ENCODE results near the gene PPP1R12A.
A peak's percentile ranks its signal among the peaks of the same experiment; 100 is the strongest.
"Not testable (repeated sequence)": the region's sequence is repeated elsewhere in the genome, so short reads cannot be mapped to it uniquely, and the experiment has no call there.

The PPP1R12A gene

GRCh38 chr12:79784366-79785065, 150.4 kb downstream of the PPP1R12A start:
- peak in 8 of 42 donors; percentile 4 to 44 (median 16) for DNase-seq
- intact Hi-C loops (cut with DNase I): not testable (repeated sequence)

GRCh38 chr12:79782172-79782900, 152.6 kb downstream of the PPP1R12A start:
- intact Hi-C loops (cut with DNase I): no loop called here
- no peak for DNase-seq

- no peak for DNase-seq
- intact Hi-C loops (cut with DNase I): no loop called here
Measured at GRCh38 chr12:79778802-79779448, 156.0 kb downstream of the PPP1R12A start.

- intact Hi-C loops (cut with DNase I): no loop called here
- DNase-seq: no peak
Measured at GRCh38 chr12:79776111-79776510, 158.8 kb downstream of the PPP1R12A start.

GRCh38 chr12:79775355-79776027, 159.4 kb downstream of the PPP1R12A start:
- no peak for DNase-seq
- intact Hi-C loops (cut with DNase I): no loop called here

GRCh38 chr12:79773896-79774295, 161.0 kb downstream of the PPP1R12A start:
- no peak for DNase-seq
- intact Hi-C loops (cut with DNase I): no loop called here

- no peak for DNase-seq
- intact Hi-C loops (cut with DNase I): no loop called here
Measured at GRCh38 chr12:79769860-79770485, 164.9 kb downstream of the PPP1R12A start.

- no peak for DNase-seq
- intact Hi-C loops (cut with DNase I): no loop called here
Measured at GRCh38 chr12:79769189-79769859, 165.6 kb downstream of the PPP1R12A start.

- intact Hi-C loops (cut with DNase I): no loop called here
- no peak for DNase-seq
Measured at GRCh38 chr12:79766705-79767464, 168.0 kb downstream of the PPP1R12A start.

GRCh38 chr12:79765157-79765556, 169.7 kb downstream of the PPP1R12A start:
- no peak for DNase-seq
- intact Hi-C loops (cut with DNase I): no loop called here

- intact Hi-C loops (cut with DNase I): no loop called here
- DNase-seq: no peak
Measured at GRCh38 chr12:79764641-79765040, 170.3 kb downstream of the PPP1R12A start.

GRCh38 chr12:79763766-79764452, 171.0 kb downstream of the PPP1R12A start:
- DNase-seq: no peak
- intact Hi-C loops (cut with DNase I): no loop called here

GRCh38 chr12:79761341-79761740, 173.6 kb downstream of the PPP1R12A start:
- intact Hi-C loops (cut with DNase I): no loop called here

GRCh38 chr12:79747274-79747673, 187.6 kb downstream of the PPP1R12A start:
- no peak for DNase-seq
- intact Hi-C loops (cut with DNase I): no loop called here

More at GRCh38 chr12:79761341-79761740, 173.6 kb downstream of the PPP1R12A start:
- no peak for DNase-seq

- DNase-seq: peak in 14 of 42 donors; percentile 9 to 55 (median 18)
- intact Hi-C loops (cut with DNase I): no loop called here
Measured at GRCh38 chr12:79737875-79738718, 196.8 kb downstream of the PPP1R12A start.

GRCh38 chr12:79732638-79733037, 202.3 kb downstream of the PPP1R12A start:
- no peak for DNase-seq
- intact Hi-C loops (cut with DNase I): no loop called here

Data from head of caudate nucleus (tissue), 42 donors.